Fibroblast of the aortic adventitia (primary cell): ENCODE results near the gene ELOA2. TPM values are rescaled to one million over a fixed set of nuclear protein-coding genes. Genes with fewer than 3 reads are reported as not detected.
A peak's percentile ranks its signal among the peaks of the same experiment; 100 is the strongest.

Experiments used
- DNase-seq: peaks from one replicate; pipeline ENCODE4 v3.0.0-alpha.2; 2010; ENCODE audit warnings: low read depth
- H3K4me3 ChIP-seq: 2 replicates; pipeline ENCODE4 v1.5.1; 2011; ENCODE audit warnings: low read depth, mild to moderate bottlenecking, control low read depth, low read length, moderate library complexity
- total RNA-seq: library from RNA; depleted of rRNA; stranded (reverse); fragments of >200 nt; gene quantifications from 2 replicates; pipeline ENCODE4 v1.2.3, GENCODE V29; 2012; ENCODE audit warnings: low replicate concordance
- TF ChIP-seq, protein P1 (sequence below): IDR thresholded peaks from 2 replicates; pipeline ENCODE4 v1.5.1; 2011; ENCODE audit warnings: mild to moderate bottlenecking, low read length, control low read depth, inconsistent platforms; ENCODE audit not compliant: insufficient read depth

ELOA2 gene
- total RNA-seq, 1 donor: not detected

DNA sequence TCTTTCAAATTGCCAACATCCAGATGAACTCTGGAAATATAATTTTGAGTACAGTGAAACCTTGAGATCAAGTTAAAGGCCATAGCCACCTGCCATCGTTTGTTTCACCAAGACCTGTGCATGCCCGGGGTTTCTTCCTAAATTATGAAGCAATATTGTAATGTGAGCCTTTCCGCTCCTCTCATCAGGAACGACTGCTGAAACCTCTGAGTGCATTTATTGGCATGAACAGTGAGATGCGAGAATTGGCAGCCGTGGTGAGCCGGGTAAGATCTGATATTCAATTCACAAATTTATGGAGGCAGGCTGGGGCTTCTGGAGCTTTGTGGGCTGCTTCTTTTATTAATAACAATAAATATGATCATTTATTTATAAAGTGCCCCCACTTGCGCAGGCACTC, 27.7 kb upstream of the ELOA2 start:
- no peak for DNase-seq
- H3K4me3 ChIP-seq: no peak overlapping the region
- TF ChIP-seq, protein P1, sequence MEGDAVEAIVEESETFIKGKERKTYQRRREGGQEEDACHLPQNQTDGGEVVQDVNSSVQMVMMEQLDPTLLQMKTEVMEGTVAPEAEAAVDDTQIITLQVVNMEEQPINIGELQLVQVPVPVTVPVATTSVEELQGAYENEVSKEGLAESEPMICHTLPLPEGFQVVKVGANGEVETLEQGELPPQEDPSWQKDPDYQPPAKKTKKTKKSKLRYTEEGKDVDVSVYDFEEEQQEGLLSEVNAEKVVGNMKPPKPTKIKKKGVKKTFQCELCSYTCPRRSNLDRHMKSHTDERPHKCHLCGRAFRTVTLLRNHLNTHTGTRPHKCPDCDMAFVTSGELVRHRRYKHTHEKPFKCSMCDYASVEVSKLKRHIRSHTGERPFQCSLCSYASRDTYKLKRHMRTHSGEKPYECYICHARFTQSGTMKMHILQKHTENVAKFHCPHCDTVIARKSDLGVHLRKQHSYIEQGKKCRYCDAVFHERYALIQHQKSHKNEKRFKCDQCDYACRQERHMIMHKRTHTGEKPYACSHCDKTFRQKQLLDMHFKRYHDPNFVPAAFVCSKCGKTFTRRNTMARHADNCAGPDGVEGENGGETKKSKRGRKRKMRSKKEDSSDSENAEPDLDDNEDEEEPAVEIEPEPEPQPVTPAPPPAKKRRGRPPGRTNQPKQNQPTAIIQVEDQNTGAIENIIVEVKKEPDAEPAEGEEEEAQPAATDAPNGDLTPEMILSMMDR: no peak

DNA sequence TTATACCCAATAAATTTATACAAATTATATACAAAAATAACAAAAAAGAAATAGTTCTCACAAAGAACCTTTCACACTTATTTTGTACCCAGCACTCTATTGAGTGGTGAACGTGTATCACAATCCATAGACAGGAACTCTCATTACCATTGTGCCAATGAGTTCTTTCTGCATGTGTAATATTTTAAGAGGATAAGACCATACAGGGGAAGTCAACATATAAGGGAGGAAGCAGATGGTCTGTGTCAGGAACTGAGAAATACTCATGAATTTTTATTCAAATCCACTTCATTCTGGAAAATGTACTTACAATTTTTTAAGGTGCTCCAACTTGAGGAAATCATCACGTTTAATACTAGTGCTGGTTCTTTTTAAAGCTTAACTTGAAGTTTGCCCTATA, 27.1 kb upstream of the ELOA2 start:
- no peak for DNase-seq
- no peak overlapping the region for H3K4me3 ChIP-seq
- TF ChIP-seq, protein P1: no peak

DNA sequence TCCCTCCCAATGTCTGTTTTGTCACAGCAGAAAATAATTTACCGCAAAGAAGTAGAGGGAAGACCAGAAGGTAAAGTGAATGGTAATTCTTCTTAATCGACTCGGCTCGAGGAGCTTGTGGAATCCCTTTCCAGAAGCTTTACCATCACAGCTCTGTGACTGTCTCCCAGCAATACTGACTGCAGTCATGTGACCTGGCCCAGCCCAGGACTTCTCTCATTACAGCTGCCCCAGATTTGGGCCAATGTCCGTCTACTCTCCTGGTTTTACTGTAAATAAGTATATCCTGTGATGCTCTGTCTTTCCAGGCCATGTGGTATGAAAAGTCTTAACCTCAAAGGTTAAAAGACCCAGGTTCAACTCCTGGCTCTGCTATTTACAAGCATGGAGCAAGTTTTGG, 18.9 kb upstream of the ELOA2 start:
- TF ChIP-seq, protein P1: no peak

DNA sequence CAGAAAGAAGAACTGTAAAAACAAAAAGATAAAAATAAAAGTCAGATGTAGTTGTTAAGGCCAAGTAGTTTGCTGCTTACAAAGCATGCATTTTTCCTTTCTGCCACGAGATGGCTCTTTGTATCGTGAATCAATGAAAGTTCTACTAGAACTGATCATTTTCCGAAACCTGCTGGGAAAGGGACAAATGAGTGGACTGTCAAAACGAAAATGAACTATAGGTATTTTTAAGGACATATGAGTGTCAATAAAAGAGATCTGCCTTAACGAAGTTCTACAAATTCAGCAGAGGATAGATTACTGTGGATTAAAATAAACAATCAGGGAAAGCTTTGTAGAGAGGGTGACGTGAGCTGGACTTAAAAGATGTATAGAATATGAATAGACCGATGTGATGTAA, 15.0 kb upstream of the ELOA2 start:
- TF ChIP-seq, protein P1: peak; percentile 79
- peak; percentile 73 for DNase-seq
- no peak overlapping the region for H3K4me3 ChIP-seq

More for the DNA sequence above, 18.9 kb upstream of the ELOA2 start:
- DNase-seq: no peak
- H3K4me3 ChIP-seq: no peak overlapping the region

DNA sequence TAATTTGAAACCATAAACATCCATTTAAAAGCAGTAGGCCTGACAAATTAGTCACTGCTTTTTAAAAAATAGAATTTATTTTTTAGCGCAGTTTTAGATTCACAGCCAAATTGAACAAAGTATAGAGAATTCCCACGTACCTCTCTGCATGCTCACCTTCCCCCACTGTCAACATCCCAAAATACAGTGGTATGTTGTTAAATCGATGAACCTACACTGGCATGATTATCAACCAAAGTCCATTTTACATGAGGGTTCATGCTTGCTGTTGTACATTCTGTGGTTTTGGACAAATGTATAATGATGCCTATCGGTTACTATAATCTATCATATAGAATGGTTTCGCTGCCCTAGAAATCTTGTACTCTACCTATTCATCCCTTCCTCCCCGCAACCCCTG, 5.6 kb upstream of the ELOA2 start:
- H3K4me3 ChIP-seq: no peak overlapping the region
- TF ChIP-seq, protein P1: no peak
- DNase-seq: no peak

DNA sequence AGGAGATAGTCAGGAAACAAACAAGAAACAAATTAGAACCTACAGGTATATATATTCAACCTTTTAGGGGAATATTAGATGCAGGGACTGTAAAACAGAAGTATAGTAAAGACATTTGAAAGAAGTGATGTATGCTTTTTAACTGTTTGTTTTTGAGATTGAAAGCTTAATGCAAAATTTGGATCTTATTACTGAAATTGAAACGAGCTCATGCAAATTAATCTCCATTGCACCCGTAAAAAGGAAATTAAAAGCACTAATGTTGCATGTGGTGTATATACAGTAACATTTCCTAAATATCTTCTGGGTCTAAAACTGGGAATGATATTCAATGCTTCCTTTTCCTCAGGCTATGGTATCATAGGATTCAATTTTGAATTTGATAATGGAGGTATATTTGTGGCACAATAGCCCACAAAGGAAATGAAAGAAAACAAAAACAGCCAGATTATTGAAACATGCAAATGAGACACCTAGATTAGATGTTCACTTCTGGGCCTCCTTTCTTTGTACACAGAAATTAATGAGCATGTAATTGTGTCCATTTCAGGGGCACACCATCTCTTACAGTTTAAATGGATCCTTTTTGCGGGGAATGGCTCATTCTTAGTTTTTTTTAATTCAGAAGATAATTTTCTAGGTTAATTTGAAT, 1.6 kb upstream of the ELOA2 start:
- DNase-seq: no peak
- no peak overlapping the region for H3K4me3 ChIP-seq
- TF ChIP-seq, protein P1: no peak
